ENCODE measurements around the gene ARID1A.
"Not testable (repeated sequence)": the region's sequence is repeated elsewhere in the genome, so short reads cannot be mapped to it uniquely, and the experiment has no call there.

ARID1A gene

DNA sequence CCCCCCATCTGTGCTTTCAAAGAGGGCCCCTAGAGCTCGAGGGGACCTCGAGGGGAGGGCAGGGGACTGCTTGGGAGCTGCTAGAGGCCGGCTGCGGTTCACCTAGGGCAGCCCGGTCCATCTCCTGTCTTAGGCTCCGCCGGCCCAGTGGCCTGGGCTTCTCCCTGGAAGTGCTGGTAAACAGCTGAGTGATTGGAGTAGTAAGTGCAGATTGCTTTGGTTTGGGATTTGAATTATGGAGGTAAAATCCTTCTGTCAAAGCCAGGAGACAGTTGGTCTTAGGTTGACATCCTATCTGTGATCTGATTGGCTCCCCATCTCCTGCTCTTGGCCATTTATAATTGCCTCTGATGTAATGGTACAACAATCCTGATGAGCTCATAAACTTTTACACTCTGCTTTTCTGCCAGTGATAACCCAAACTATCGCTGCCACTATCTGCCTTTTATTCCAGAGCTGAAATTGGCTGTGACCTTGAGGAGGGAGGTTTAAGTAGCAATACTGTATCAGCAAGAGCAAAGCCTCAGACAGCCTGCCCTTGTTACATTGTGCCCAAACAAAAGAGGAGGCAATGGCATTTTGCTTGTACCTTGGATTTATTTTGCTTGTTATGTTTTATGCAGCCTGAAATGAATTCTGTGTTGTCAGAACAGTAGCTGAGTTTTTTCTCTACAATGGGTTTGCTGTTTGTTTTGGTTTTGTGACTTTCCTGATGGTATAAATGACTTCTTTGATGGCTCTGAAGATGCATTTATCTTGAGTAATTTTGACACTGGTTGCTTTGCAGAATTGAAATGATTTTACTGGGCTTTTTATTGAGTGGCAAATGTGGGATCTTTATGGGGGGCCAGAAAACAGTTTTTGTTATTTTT is 2.4 kb downstream of the ARID1A start:
- no peak for DNase-seq

DNA sequence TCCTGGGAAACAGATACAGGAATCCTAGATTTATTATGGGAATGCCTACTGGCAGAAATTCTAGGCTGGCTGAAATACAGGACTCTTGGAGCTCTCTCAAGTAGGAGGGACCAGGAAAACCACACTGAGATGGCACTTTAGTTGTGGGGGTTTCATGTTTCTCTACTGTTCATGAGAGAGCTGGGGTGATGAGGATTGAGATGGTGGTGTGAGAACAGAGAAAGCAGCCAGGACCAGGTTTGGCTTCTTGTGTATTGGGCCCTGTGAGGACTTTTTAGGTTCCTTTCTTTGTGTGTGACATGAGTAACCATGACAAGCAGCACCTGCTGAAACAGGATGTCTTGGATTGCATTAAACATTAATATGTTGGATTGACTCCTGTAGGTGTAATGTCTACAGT is 4.9 kb downstream of the ARID1A start:
- DNase-seq = no peak

DNA sequence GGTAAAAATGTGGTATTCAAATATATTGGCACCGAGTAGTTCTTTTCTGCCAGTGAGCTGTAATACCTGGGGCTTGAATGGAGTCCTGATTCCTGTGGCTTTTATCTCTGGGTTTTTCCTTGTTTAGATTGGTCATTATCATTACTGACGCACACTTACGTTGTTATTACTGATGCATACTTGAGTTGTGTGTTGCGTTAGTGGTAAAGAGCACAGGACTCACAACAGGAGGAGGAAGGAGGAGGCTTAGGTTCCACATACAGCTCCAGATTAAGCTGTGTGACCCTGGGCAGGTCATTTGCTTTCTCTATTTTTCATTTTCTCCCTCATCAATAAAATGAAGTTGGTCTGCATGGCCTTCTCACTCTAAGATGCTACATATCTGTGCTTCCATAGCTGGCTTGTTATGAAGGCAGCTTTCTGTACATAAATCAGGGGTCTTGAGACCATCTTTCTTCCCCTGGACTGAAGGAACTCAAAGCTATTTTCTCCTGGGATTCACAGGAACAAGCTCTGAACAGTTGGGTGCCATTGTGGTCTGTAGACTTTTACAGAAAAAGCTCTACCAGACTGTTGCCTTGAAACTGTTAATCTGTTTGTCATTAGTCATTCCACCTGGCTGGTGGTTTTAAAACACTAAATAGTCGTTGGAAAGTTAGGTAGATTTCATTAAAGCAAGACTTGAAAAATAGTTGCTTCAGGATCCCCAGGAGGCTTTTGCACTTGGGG is 5.6 kb downstream of the ARID1A start:
- DNase-seq = no peak

DNA sequence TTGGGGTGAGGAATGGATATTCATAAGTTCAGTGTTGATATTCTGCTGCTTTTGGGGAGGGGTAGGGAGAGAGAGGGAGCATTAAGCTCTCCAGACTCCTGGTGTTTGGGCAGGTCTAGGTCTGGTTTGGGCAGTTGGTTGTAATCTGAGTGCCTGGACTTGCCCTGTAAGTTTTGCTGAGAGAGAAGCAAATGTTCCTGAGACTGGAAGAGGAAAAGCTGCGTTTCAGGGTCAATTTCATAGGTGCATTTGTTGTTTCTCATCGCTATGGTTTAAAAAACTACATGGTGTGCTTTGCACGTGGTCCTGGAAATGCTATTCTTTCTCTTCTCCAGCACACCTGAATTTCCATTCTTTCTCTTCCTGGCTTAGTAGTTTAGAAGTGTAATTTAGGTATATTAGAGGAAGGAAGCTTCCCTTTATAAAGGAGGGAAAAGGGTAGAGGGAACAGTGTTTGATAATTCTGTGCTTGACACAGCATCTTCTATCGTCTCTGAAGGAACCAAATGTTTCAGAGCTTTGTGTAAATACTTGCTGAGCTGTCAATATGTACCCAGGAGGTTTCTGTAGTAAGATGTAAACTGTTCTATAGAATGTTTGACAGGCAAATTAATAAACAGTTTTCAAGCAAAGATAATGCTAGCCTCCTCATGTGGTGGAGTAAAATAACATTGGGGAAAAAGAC is 6.3 kb downstream of the ARID1A start:
- no peak for DNase-seq

DNA sequence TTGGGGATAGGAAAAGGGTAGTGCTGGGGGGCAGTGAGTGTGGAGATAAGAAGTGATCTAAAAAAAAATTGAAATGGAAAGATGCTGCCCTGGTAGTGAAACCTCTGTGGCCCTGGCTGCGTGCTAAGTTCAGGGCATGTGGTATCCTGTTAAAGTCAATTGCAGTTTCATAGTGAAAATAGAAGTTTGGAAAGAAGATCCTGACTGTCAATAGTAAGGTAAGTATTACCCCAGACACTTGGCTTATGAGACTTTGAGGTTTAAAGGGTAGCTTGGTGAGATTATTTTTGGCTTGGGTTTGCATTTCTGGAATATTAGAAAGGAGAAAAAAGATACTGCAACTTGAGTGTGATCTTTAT is 6.8 kb downstream of the ARID1A start:
- DNase-seq = no peak

DNA sequence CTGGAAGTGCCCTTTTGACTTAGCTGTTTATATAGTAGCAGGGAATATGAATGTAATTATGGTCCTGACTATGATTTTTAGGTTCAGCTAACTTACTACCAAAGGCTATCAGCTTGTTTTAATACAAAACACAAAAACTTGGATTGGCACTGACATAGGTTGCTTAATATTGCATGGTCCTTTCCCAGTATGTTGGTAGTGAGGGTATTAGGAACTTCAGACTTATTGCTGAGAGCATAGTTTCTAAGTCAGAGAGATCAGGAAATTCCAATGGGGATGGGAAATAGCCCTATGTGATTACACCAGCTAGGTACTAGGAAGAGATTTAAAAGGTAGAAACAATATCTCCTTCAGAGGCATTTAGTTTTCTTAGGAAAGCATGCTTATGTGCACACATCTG is 7.7 kb downstream of the ARID1A start:
- no peak for DNase-seq

DNA sequence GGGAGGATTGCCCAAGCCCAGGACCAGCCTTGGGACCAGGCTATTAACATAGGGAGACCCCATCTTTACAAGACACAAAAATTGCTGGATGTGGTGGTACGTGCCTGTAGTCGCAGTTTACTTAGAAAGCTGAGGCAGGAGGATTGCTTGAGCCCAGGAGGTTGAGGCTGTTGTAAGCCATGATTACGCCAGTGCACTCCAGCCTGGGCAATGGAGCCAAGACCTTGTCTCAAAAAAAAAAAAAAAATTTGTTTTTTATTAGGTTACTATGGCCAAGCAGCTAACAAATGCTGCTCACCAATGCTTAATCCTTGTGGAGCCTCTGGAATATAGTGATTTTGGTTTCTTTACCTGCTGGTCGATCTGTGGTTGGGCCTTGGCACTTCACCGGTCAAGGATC is 8.8 kb downstream of the ARID1A start:
- no peak for DNase-seq

DNA sequence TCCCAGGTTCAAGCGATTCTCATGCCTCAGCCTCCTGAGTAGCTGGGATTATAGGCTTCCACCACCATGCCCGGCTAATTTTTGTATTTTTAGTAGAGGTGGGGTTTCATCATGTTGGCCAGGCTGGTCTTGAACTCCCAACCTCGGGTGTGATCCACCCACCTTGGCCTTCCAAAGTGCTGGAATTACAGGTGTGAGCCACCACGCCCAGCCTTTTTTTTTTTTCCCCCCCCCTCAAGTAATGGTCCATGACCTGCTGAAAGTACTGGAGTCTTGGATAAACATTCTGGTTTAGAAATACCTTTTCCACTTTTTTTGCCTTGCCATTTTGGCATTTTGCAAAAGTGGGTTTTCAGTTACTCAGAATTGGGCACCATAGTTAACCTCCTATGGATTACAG is 9.4 kb downstream of the ARID1A start:
- not testable (repeated sequence) for DNase-seq

DNA sequence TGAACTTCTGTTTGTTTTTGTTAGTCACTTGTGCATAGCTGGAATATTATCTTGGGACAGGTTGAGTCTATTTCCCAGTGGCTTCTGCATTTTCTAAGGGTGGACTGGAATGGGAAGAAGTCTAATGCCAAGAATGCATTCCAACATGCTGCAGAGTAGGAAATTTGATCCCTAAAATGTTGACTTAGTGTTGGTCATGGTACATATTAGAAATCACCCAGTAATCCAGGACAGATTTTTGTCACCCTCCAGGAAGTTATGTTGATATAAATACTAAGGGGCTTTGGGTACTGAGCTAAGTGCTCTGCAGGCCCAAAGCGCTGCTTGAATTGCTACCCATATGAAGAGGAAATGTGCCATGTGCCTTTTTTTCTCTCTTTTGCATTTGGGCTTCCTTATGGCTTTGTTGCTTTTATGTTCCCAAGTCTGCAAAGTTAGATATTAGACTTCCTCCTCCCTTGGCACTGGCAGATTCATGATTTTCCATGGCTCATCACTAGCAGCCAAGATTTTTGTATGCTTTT is 10.0 kb downstream of the ARID1A start:
- no peak for DNase-seq

DNA sequence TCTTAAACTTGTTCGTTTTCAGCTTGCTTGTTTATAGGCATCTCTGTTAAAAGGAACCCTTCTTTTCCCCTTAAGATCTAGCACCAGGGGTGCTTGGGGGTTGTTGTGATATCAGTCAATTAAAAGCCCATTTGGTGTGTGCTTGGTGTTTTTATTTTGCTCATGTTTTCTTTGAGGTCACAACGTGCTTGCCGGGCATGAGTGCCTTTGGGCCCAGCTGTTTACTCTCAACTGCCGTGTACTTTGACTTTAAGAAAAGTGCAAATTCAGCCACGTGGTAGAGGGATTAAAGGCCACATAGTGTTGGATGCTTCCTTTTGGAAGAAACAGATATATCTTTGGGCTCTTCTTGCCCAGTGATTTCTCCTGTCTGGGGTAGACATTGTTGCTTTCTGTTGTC is 10.5 kb downstream of the ARID1A start:
- DNase-seq = no peak

DNA sequence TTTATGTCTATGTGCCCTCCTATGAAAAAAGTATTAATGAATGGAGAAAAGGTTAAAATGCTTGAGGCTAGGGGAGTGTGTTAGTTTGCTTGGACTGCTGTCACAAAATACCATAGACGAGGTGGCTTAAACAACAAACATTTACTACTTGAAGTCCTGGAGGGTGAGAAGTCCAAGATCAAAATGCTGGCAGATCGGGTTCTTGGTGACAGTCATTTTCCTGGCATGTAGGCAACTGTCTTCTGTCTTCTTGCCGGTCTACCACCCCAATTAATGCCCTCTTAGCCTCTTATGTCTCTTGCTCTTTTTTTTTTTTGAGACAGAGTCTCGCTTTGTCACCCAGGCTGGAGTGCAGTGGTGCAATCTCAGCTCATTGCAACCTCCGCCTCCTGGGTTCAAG is 15.0 kb downstream of the ARID1A start:
- DNase-seq = no peak

DNA sequence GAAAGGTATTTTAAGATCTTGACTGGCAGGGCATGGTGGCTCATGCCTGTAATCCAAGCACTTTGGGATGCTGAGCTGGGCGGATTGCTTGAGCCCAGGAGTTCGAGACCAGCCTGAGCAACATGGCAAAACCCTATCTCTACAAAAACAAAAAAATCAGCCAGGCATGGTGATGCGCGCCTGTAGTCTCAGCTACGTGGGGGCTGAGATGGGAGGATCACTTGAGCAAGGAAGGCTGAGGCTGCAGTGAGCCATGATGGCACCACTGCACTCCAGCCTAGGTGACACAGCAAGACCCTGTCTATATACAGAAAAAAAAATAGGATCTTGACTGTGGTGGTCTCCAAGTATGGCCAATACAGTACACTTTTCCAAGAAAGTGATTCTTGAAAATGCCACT is 16.0 kb downstream of the ARID1A start:
- no peak for DNase-seq

DNA sequence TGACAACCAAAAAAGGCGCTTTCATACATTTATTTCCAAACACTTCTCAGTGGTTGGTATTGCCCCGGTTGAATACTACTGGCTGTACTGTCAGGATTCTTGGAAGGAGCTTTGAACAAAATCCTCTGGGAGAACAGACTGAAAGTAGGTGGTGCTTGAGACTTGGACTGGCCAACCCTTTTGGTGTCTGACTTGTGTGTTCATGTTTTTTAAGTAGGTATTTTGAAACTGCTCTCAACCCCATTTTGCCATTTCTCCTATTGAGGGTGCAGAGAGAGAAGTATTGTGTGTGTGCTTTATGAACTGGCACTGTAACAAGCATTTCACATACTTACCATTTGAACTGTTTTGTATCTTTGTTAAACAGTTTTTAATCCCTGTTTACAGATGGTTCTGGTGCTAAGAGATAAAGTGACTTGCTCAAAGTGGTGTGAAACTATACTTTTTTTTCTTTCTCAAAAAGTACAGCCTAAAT is 21.2 kb downstream of the ARID1A start:
- DNase-seq = no peak

DNA sequence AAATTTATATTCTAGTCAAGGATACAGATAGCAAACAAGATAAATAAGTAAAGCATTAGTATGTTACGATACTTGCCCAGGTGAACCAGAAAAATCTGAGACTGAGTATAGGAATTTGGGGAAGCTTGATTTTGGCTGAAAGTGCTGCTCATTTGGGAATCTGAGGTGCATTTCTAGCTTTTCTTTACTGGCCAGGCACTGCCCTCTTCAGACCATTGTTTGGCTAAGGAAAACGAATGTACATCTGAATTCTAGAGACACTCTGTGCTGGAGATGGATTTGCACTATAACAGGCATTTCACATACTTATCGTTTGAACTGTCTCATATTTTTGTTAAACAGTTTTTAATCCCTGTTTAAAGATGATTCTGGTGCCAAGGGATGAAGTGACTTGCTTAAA is 23.4 kb downstream of the ARID1A start:
- no peak for DNase-seq

DNA sequence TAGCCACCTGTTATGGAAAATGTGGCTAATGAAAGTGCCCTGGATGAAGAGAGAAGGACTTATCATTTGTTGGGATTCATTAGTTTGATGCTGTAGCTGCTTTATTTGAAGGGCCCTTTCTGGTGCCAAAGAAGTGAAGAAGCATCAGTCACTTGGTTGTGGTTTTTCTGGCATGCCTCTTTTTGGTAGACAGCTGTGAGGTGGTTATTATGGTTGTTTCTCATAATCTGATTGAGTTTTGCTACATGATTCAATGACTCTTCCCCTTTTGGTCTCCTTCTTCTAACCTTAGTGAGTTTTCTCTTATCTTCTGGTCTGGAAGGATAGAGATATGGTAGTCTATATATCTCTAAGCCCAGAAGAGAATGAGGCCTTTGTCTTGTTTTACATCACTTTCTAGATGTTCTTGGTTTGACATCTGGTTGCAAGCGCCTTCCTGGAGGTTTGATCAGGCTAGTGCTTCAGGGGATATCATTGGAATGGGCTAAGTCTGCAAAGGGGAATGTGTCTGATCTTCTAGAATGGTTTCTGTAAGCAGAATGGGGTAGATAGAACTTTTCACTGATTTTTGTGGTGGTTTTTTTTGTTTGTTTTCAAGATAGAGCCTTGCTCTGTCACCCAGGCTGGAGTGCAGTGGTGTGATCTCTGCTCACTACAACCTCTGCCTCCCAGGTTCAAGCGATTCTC is 26.0 kb downstream of the ARID1A start:
- DNase-seq = no peak

DNA sequence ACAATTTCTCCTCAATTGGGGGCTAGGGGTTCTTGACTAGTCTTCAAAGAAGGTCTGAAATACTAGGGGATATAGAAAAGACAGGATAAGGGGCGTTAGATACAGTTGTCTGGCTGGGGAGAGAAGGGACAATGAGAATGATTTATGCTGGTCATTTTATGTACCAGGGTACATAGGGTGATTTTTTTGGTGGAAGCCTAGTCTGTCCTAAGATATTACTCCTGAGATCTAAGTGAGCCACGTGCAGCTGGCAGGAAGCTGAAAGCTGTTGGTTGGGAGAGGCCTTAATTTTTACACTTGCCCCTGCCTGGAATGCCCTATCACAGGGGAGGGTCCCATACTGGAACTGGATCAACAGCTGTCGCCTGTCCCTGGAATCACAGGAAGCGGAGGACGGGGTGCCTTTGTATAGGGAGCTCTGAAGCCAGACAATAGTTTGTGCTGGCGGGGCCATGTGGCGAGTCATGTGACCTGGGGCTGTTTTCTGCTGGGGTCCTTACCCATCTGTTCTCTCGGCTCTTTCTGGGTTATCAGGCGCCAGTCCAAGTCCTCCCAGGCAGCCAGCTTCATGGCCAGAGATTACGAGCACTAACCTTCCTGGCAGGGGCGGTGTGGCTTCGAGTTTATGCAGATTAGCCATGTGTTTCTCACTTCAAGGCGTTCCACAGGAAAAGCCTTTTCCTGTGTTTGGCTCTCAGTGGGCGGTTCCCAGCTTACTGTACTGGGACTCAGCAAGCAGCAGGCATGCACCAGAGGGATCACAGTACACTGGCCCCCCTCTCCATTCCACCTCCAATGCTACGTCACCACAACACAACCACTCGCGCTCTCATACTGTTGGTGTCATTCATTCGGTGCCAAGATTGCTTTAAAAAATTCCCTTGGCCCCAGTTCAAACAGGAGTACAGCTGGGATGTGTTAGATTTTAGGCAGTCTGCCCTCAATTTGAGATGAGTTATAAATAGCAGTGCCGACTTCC is 27.5 kb downstream of the ARID1A start:
- peak; percentile 16 for DNase-seq

DNA sequence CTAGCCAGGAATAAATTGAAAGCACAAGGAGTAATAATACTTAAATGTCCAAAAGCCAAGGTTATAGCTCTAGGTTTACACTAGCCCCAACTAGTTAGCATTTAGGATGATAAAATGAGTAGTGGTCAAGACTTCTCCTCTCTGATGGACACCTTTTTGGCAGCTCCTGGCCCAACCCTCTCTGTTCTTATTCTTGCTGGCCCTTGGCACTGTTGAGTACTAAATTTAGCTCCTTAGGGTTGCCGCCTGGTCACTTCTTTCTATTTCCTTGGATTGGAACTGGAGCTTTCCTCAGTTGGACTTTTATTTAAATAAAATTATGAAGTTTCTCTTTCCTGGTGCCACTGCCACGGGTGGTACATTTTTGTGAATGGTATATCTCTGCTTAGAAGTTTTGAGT is 28.3 kb downstream of the ARID1A start:
- no peak for DNase-seq

DNA sequence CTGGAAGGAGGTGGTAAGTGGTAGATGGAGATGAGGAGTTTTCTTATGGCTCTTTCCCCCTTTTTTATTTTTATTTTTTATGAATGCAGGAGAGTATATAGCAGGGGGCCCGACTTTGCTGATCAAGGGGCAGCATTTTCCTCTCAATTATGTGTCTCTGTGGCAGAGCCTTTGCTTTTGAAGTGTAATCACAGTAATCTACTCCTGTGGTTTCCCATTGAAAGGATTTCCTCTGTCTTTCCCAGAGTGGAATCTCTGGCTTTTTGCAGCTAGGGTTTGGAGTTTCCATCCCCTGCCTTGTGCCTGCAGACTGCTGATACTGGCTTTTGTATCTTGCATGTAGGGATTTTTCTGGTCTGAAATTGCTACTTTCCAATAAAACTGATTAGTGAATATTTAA is 29.1 kb downstream of the ARID1A start:
- no peak for DNase-seq

DNA sequence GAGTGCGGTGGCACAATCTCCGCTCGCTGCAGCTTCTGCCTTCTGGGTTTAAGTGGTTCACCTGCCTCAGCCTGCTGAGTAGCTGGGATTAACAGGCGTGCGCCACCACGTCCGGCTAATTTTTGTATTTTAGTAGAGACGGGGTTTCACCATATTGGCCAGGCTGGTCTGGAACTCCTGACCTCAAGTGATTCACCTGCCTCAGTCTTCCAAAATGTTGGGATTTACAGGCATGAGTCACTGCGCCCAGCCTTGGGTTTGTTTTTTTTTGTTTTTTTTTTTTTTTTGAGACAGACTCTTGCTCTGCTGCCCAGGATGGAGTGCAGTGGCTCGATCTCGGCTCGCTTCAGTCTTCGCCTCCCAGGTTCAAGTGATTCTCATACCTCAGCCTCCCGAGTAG is 30.1 kb downstream of the ARID1A start:
- DNase-seq = not testable (repeated sequence)

DNA sequence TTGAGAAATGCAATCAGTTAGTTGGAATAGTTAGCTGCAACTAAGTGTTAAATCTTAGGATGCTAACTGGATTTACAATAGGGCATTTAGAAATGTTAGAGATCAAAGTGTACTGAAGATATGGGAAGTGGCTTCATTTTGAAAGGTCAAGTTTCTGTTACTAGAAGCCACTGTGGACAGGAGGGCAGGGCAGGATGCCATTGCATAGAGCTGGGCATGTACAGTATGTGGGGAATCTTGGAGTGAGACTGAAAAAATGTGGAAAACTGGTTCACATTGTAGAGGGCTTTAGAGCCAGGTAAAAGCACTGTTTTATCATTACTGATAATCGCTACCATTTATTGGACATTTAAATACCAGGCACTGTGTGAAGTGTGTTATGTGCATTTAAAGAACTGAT is 31.0 kb downstream of the ARID1A start:
- DNase-seq = no peak

DNA sequence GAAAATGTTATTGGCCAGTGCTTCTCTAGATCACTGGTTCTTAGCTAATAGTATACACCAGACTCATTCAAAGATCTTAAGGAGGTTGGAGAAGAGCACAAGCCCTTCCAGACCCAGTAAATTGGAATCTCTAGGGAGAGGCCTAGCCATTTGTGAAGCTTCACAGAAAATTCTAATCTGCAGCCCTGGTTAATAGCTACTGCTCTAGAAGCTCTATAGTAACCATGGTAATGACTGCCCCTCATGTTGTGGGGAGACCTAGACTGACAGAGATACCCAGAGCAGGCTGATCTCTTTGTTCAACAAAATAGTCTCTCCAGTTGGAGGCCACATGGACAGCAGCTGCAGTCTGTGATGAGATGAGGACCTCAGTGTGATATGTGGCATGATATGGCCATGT is 31.7 kb downstream of the ARID1A start:
- DNase-seq = no peak

DNA sequence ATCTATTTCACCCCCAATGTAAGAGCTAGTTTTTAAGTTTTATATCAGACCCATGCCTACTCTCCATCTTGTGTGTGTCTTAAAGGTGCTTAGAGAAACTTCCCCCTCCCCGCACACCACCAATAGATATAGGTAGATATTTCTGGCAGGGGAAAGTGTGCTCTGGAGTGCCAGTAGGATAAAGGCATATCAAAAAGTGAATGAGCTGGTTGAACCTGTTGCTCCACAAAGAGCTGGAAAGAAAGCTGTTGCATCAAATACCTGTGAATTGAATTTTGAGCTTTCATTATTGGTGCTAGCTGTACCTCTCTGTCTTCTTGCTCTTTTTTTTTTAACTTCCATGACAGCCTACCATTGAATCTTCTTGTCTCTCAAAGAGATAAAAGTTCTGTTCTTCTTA is 32.8 kb downstream of the ARID1A start:
- no peak for DNase-seq

Measured in activated T-cell treated with anti-CD3 and anti-CD28 coated beads for 4 hours (primary cell).